K562 (cell line): ENCODE data around the gene IP6K1. TPM values are rescaled to one million over a fixed set of nuclear protein-coding genes. Genes with fewer than 3 reads are reported as not detected.

Source experiments
- ATAC-seq: fragments of 200-7000 bp; cut with Tn5 transposase; 3 replicates; pipeline ENCODE4 v1.9.1; 2020; ENCODE audit warnings: moderate library complexity
- BruUV-seq: library from RNA; stranded (reverse); fragments of 400-500 nt; replicated peaks from 2 replicates; lab custom pipeline; 2021; lab: Mats Ljungman, UMichigan
- CTCF ChIA-PET: fragments of 300-600 bp; formaldehyde crosslinking; extraction: SDS; loops from one replicate; lab custom pipeline; 2021; ENCODE audit warnings: low intra/inter-chr PET ratio; lab: Yijun Ruan, JAX
- POLR2A ChIA-PET: fragments of 300-600, 350-650 bp; sonication (Branson Sonifier 250); formaldehyde crosslinking; extraction: SDS; loops from one replicate; lab custom pipeline; 2021; ENCODE audit warnings: antibody characterized with exemption, inconsistent platforms; lab: Yijun Ruan, JAX
- DNase-seq, 4 experiments: peaks; one replicate each; pipeline versions ENCODE4 v3.0.0 to v3.0.0-alpha.2; 2011 to 2018; ENCODE audit warnings: low spot score in 3 of 4, mixed read lengths in 3 of 4; ENCODE audit errors: extremely low read depth in 1 of 4
- FAIRE-seq: peaks from 2 replicates; lab custom pipeline; 2011; peaks lifted over from hg19 to GRCh38; lab: Jason Lieb, UNC
- H2AFZ ChIP-seq: 2 replicates; pipeline ENCODE4 v1.6.0; 2011; ENCODE audit warnings: low read depth, low read length, control low read depth, inconsistent platforms
- H3K27ac ChIP-seq: fragments of 200-600 bp; 3 replicates; pipeline ENCODE4 v1.8.0; 2011; ENCODE audit warnings: low read depth, mild to moderate bottlenecking, control low read depth, inconsistent platforms, low read length, moderate library complexity, mixed read lengths; ENCODE audit errors: extremely low read depth
- H3K27me3 ChIP-seq, 2 experiments: fragments of 300-600 bp in 1 of 2; 2 replicates in 1 of 2; 3 replicates in 1 of 2; pipeline versions ENCODE4 v1.6.0 to v1.8.0; 2011; ENCODE audit warnings: inconsistent platforms in 2 of 2, low read length in 2 of 2, mild to moderate bottlenecking in 1 of 2, mixed read lengths in 1 of 2, moderate library complexity in 1 of 2; ENCODE audit not compliant: control insufficient read depth in 2 of 2, insufficient read depth in 2 of 2
- H3K36me3 ChIP-seq: fragments of 300-600 bp; 3 replicates; pipeline ENCODE4 v1.8.0; 2011; ENCODE audit warnings: mild to moderate bottlenecking, low read length, inconsistent platforms; ENCODE audit not compliant: control insufficient read depth, insufficient read depth
- H3K4me1 ChIP-seq, 2 experiments: fragments of 200-600 bp in 1 of 2; replicated peaks in 1 of 2; 2 replicates in 1 of 2; 3 replicates in 1 of 2; pipeline versions ENCODE4 v1.5.1 to v1.8.0; 2011; ENCODE audit warnings: inconsistent platforms in 2 of 2, low read length in 2 of 2, mild to moderate bottlenecking in 1 of 2, mixed read lengths in 1 of 2, moderate library complexity in 1 of 2; ENCODE audit not compliant: control insufficient read depth in 2 of 2, insufficient read depth in 2 of 2
- H3K4me2 ChIP-seq: 2 replicates; pipeline ENCODE4 v1.6.1; 2011; ENCODE audit warnings: low read length, control low read depth, inconsistent platforms, mixed read lengths; ENCODE audit not compliant: insufficient read depth
- H3K4me3 ChIP-seq: fragments of 200-600 bp; sonication (generic), shearing (Covaris generic); 2 replicates; pipeline ENCODE4 v1.5.1; 2016; ENCODE audit warnings: control low read depth, inconsistent platforms
- H3K79me2 ChIP-seq: fragments of 200-600 bp; 3 replicates; pipeline ENCODE4 v1.8.0; 2011; ENCODE audit warnings: low read length, inconsistent platforms; ENCODE audit not compliant: control insufficient read depth, insufficient read depth
- H3K9ac ChIP-seq, 2 experiments: 2 replicates each; pipeline versions ENCODE4 v1.6.0 to v1.6.1; 2011; ENCODE audit warnings: low read depth in 2 of 2, low read length in 2 of 2, control low read depth in 1 of 2, inconsistent platforms in 1 of 2, mild to moderate bottlenecking in 1 of 2, mixed read lengths in 1 of 2; ENCODE audit not compliant: insufficient read depth in 1 of 2
- H3K9me1 ChIP-seq: one replicate; pipeline ENCODE4 v1.6.0; 2011; ENCODE audit warnings: inconsistent platforms, mild to moderate bottlenecking, low read length, moderate library complexity; ENCODE audit not compliant: control insufficient read depth, insufficient read depth
- H3K9me3 ChIP-seq: replicated peaks from 2 replicates; pipeline ENCODE4 v1.5.1; 2011; ENCODE audit warnings: low read depth, low read length, inconsistent platforms; ENCODE audit not compliant: control insufficient read depth, insufficient read depth
- H4K20me1 ChIP-seq: replicated peaks from 2 replicates; pipeline ENCODE4 v1.6.1; 2011; ENCODE audit warnings: low read length, inconsistent platforms, mixed read lengths; ENCODE audit not compliant: control insufficient read depth, insufficient read depth
- CTCF ChIP-seq, 3 experiments: IDR thresholded peaks in 2 of 3; conservative IDR thresholded peaks in 1 of 3; 2 replicates each; pipeline ENCODE4 v1.5.1; 2011 to 2012; ENCODE audit warnings: low read length in 3 of 3, mild to moderate bottlenecking in 3 of 3, control low read depth in 2 of 3, improper control_type of control experiment in 1 of 3, inconsistent platforms in 1 of 3, low read depth in 1 of 3, mixed read lengths in 1 of 3, moderate library complexity in 1 of 3; ENCODE audit not compliant: insufficient read depth in 2 of 3
- GTF2E2 ChIP-seq: fragments of 200-800 bp; sonication (Bioruptor generic); IDR thresholded peaks from 2 replicates; pipeline ENCODE4 v1.6.1; 2016; ENCODE audit warnings: missing genetic modification characterization, missing compliant biosample characterization
- HLTF ChIP-seq: fragments of 450-650 bp; IDR thresholded peaks from 2 replicates; pipeline ENCODE4 v1.6.1; 2016
- MAFK ChIP-seq: IDR thresholded peaks from 2 replicates; pipeline ENCODE4 v1.6.1; 2011; ENCODE audit warnings: low read length, improper control_type of control experiment
- NFIC ChIP-seq: fragments of 450-650 bp; IDR thresholded peaks from 2 replicates; pipeline ENCODE4 v1.6.1; 2017; ENCODE audit warnings: mild to moderate bottlenecking, inconsistent platforms
- POLR2G ChIP-seq: fragments of 200-400 bp; formaldehyde crosslinking; IDR thresholded peaks from 2 replicates; pipeline ENCODE4 v1.6.1; 2017; ENCODE audit warnings: low read depth, mild to moderate bottlenecking, antibody characterized with exemption, low read length, moderate library complexity
- RAD21 ChIP-seq, 2 experiments: fragments of 250-450 bp in 1 of 2; fragments of 450-650 bp in 1 of 2; sonication (Bioruptor Pico) in 1 of 2; formaldehyde crosslinking in 1 of 2; IDR thresholded peaks in 1 of 2; conservative IDR thresholded peaks in 1 of 2; 2 replicates each; pipeline versions ENCODE4 v1.4.0 to v1.8.0; 2020 to 2022; ENCODE audit warnings: mild to moderate bottlenecking in 2 of 2, moderate library complexity in 1 of 2
- RBFOX2 ChIP-seq: fragments of 200-400 bp; formaldehyde crosslinking; IDR thresholded peaks from 2 replicates; pipeline ENCODE4 v1.6.1; 2017; ENCODE audit warnings: low read depth, mild to moderate bottlenecking, low read length, moderate library complexity
- RNF2 ChIP-seq: sonication (generic); IDR thresholded peaks from 2 replicates; pipeline ENCODE4 v1.6.1; 2016
- TEAD1 ChIP-seq, 2 experiments: fragments of 450-650 bp in 1 of 2; sonication (generic) in 1 of 2; formaldehyde crosslinking; IDR thresholded peaks; 2 replicates each; pipeline versions ENCODE4 v1.4.0 to v1.8.0; 2020 to 2022; ENCODE audit warnings: mild to moderate bottlenecking in 2 of 2, missing genetic modification reagents in 1 of 2
- U2AF2 ChIP-seq: fragments of 200-400 bp; formaldehyde crosslinking; optimal IDR thresholded peaks from 2 replicates; pipeline ENCODE3; 2017; ENCODE audit warnings: low read depth, mild to moderate bottlenecking, low read length
- ZNF263 ChIP-seq: sonication (generic); formaldehyde crosslinking; IDR thresholded peaks from 2 replicates; pipeline ENCODE4 v1.8.0; 2022; ENCODE audit warnings: mild to moderate bottlenecking, missing genetic modification reagents, borderline replicate concordance
- WGBS: fragments of 100-300 bp; shearing (Covaris generic); methylation state at CpG from one replicate; pipeline ENCODE4 v1.1.6; 2016; ENCODE audit warnings: low coverage, mixed read lengths; ENCODE audit not compliant: insufficient coverage; ENCODE audit errors: missing lambda C conversion rate; 5-methylcytosine and 5-hydroxymethylcytosine counted together
- in situ Hi-C: fragments of 300-500 bp; cut with MboI; formaldehyde crosslinking; loops from 4 replicates; pipeline ENCODE4 v1.15.0; 2018; ENCODE audit warnings: inconsistent platforms, mixed read lengths
- intact Hi-C: fragments of 100-400 bp; cut with micrococcal nuclease; formaldehyde crosslinking; loops from 2 replicates; pipeline ENCODE4 v1.14.2; 2022
- polyA plus RNA-seq, 8 experiments: library from polyadenylated mRNA; depleted of rRNA in 4 of 8; stranded (reverse) in 5 of 8; unstranded in 3 of 8; fragments of >200 nt; fragmentation: Nextera tagmentation in 2 of 8; fragmentation: Illumina TruSeq in 1 of 8; extraction: Ambion mirVana in 2 of 8; extraction: Trizol in 1 of 8; gene quantifications; 2 replicates each; pipeline versions ENCODE4 v1.2.1 to v1.2.3, GENCODE V29; 2011 to 2014; ENCODE audit warnings: inconsistent platforms in 1 of 8, missing spikeins in 1 of 8
- total RNA-seq, 7 experiments: library from RNA; depleted of rRNA in 6 of 7; stranded (reverse); fragments of >200 nt in 6 of 7; fragmentation: Illumina TruSeq in 2 of 7; extraction: Trizol in 2 of 7; gene quantifications; 2 replicates each; pipeline versions ENCODE4 v1.2.1 to v1.2.3, GENCODE V29; 2011 to 2021; ENCODE audit warnings: low replicate concordance in 1 of 7

Gene IP6K1
- total and polyA plus RNA-seq, 9 of the 15 experiments (the other 6 are each of a cell fraction or from before 2014, with no cell fraction given) = 0.46 to 29.2 (median 13.1) TPM

GRCh38 chr3:49702672-49703071 lies 83.7 kb downstream of the IP6K1 start:
- H3K9me1 ChIP-seq = no peaks in the 10 kb centered on the region
- no peak for ATAC-seq
- H3K36me3 ChIP-seq = peaks cover 87% of the 10 kb centered on the region; the same call in 2 of the 3 replicates
- DNase-seq = no peak
- no peaks in the 10 kb centered on the region for H3K27me3 ChIP-seq
- H3K27ac ChIP-seq = no peak overlapping the region
- ChIA-PET POLR2A (interaction anchor here (1.3 to 1.6 kb wide), 2 partner anchors 10 to 136 kb away, joined by 5 read pairs; no protein-coding TSS in a partner anchor), CTCF (interaction anchor here (0.6 to 1.6 kb wide), 2 partner anchors 137 to 519 kb away, joined by 3 to 16 read pairs; no protein-coding TSS in a partner anchor)
- H4K20me1 ChIP-seq = no peaks in the 10 kb centered on the region
- no peaks in the 10 kb centered on the region for H3K9me3 ChIP-seq
- TF ChIP-seq NFIC (no peak), HLTF (no peak)
- in situ Hi-C loops (loop anchor here (5.0 kb wide), 1 partner anchor 140 kb away; no protein-coding TSS in a partner anchor), intact Hi-C loops (loop anchor here (1.0 to 5.0 kb wide), 2 partner anchors 137 to 205 kb away; no protein-coding TSS in a partner anchor)
- H3K4me1 ChIP-seq = peaks cover 0 to 10% of the 10 kb centered on the region in 2 experiments; a peak in 2 of 5 replicates
- no TSS peak for BruUV-seq
- no peak overlapping the region for H3K4me3 ChIP-seq
- H2AFZ ChIP-seq = no peak overlapping the region
- H3K4me2 ChIP-seq = no peak overlapping the region
- WGBS = 88% methylated on average over 7 of the region's 11 CpGs
- H3K9ac ChIP-seq = no peak overlapping the region
- FAIRE-seq = no peak
- H3K79me2 ChIP-seq = no peaks in the 10 kb centered on the region

GRCh38 chr3:49701388-49702077 lies 84.8 kb downstream of the IP6K1 start:
- no peak overlapping the region for H3K27ac ChIP-seq
- H2AFZ ChIP-seq = no peak overlapping the region
- ChIA-PET POLR2A (interaction anchor here (0.6 to 1.3 kb wide), 5 partner anchors 93 to 198 kb away, joined by 3 to 5 read pairs (median 4); no protein-coding TSS in a partner anchor), CTCF (interaction anchor here (0.6 kb wide), 1 partner anchor 9 kb away, joined by 4 read pairs; no protein-coding TSS in a partner anchor)
- H3K4me3 ChIP-seq = no peak overlapping the region
- in situ Hi-C loops (loop anchor here (5.0 kb wide), 1 partner anchor 141 kb away; no protein-coding TSS in a partner anchor), intact Hi-C loops (loop anchor here (5.0 kb wide), 1 partner anchor 206 kb away; no protein-coding TSS in a partner anchor)
- H3K4me2 ChIP-seq = no peak overlapping the region
- ATAC-seq = peak; percentile 61
- WGBS = 73% methylated on average over 10 of the region's 21 CpGs
- no peaks in the 10 kb centered on the region for H3K27me3 ChIP-seq
- BruUV-seq = no TSS peak
- H3K36me3 ChIP-seq = peaks cover 82% of the 10 kb centered on the region; the same call in 2 of the 3 replicates
- H3K9me3 ChIP-seq = no peaks in the 10 kb centered on the region
- DNase-seq = peak in 3 of 4 experiments; percentile 23 to 37 (median 32)
- no peak overlapping the region; a peak in 1 of 4 replicates for H3K9ac ChIP-seq
- peaks cover 0 to 10% of the 10 kb centered on the region in 2 experiments; a peak in 2 of 5 replicates for H3K4me1 ChIP-seq
- no peaks in the 10 kb centered on the region for H4K20me1 ChIP-seq
- H3K9me1 ChIP-seq = peaks cover 3% of the 10 kb centered on the region
- no peak for FAIRE-seq
- no peaks in the 10 kb centered on the region for H3K79me2 ChIP-seq
- TF ChIP-seq GTF2E2 (tag) (no peak), RNF2 (no peak), RBFOX2 (peak; percentile 33; the same call in 1 of the 2 replicates), POLR2G (peak; percentile 60), MAFK (no peak), RAD21 (CRISPR knock-in tag; conservative IDR thresholded peaks at IDR 0.05 in 1 of 2, IDR thresholded peaks at IDR 0.05 in 1 of 2) (peak in 1 of 2 experiments; percentile 11; a peak in 1 of 4 replicates), ZNF263 (CRISPR knock-in tag) (no peak), TEAD1 (CRISPR knock-in tag; IDR thresholded peaks at IDR 0.05) (0 out of 4 replicates have a peak, but pooled peaks of 1 of the 2 experiments have one; percentile 27), CTCF (IDR thresholded peaks at IDR 0.05 in 2 of 3, conservative IDR thresholded peaks at IDR 0.05 in 1 of 3; ENCODE audit: insufficient read depth in 2 of 3, low read depth in 1 of 3, low read length in 3 of 3) (peak; percentile 38 to 51 (median 50)), U2AF2 (no peak)
